IMR-90 (cell line): ENCODE data around the gene GPR17. TPM values are rescaled to one million over a fixed set of nuclear protein-coding genes. Genes with fewer than 3 reads are reported as not detected.

Source experiments
- ATAC-seq: fragments of 200-7000 bp; cut with Tn5 transposase; 2 replicates; pipeline ENCODE4 v1.9.1; 2020; ENCODE audit warnings: low read depth, mild to moderate bottlenecking, moderate library complexity
- BruUV-seq: library from RNA; stranded (reverse); fragments of 400-500 nt; replicated peaks from 2 replicates; lab custom pipeline; 2021; lab: Mats Ljungman, UMichigan
- CTCF ChIA-PET: fragments of 300-600 bp; formaldehyde crosslinking; extraction: SDS; loops from one replicate; lab custom pipeline; 2021; ENCODE audit warnings: antibody characterized with exemption; lab: Yijun Ruan, JAX
- POLR2A ChIA-PET: fragments of 300-600 bp; sonication (Branson Sonifier 250); formaldehyde crosslinking; loops from one replicate; lab custom pipeline; 2022; ENCODE audit warnings: antibody characterized with exemption; ENCODE audit not compliant: unreplicated experiment; lab: Charles Lee
- DNase-seq: peaks from one replicate; pipeline ENCODE4 v3.0.0; 2013
- H2AFZ ChIP-seq: replicated peaks from 2 replicates; pipeline ENCODE3; 2013; ENCODE audit warnings: low read length, mild to moderate bottlenecking; ENCODE audit not compliant: poor library complexity
- H2AK5ac ChIP-seq: 2 replicates; pipeline ENCODE4 v1.6.1; 2013; ENCODE audit warnings: low read depth, low read length, inconsistent platforms
- H2AK9ac ChIP-seq: replicated peaks from 2 replicates; pipeline ENCODE3; 2013; ENCODE audit warnings: mild to moderate bottlenecking, low read depth, low read length, moderate library complexity; ENCODE audit not compliant: poor library complexity
- H2BK120ac ChIP-seq: 2 replicates; pipeline ENCODE4 v1.6.1; 2013; ENCODE audit warnings: low read depth, low read length, inconsistent platforms
- H2BK15ac ChIP-seq: 3 replicates; pipeline ENCODE4 v1.6.1; 2013; ENCODE audit warnings: low read depth, low read length, inconsistent platforms
- H2BK20ac ChIP-seq: 2 replicates; pipeline ENCODE4 v1.6.1; 2013; ENCODE audit warnings: low read depth, mild to moderate bottlenecking, inconsistent platforms, low read length, moderate library complexity
- H2BK5ac ChIP-seq: 2 replicates; pipeline ENCODE4 v1.6.1; 2013; ENCODE audit warnings: mild to moderate bottlenecking, low read depth, low read length, inconsistent platforms; ENCODE audit not compliant: poor library complexity, severe bottlenecking
- H3K14ac ChIP-seq: replicated peaks from 2 replicates; pipeline ENCODE4 v1.6.1; 2013; ENCODE audit warnings: low read depth, low read length, inconsistent platforms
- H3K18ac ChIP-seq: 2 replicates; pipeline ENCODE4 v1.6.1; 2013; ENCODE audit warnings: low read depth, low read length, control low read depth
- H3K23ac ChIP-seq: 2 replicates; pipeline ENCODE4 v1.6.1; 2013; ENCODE audit warnings: low read depth, low read length, inconsistent platforms
- H3K27ac ChIP-seq: 2 replicates; pipeline ENCODE4 v1.5.1; 2013; ENCODE audit warnings: mild to moderate bottlenecking, control low read depth, low read length; ENCODE audit not compliant: insufficient read depth
- H3K27me3 ChIP-seq: 2 replicates; pipeline ENCODE4 v1.6.1; 2013; ENCODE audit warnings: low read length; ENCODE audit not compliant: control insufficient read depth, insufficient read depth
- H3K36me3 ChIP-seq: 2 replicates; pipeline ENCODE4 v1.6.1; 2013; ENCODE audit warnings: low read length, mixed read lengths; ENCODE audit not compliant: control insufficient read depth, insufficient read depth
- H3K4ac ChIP-seq: 2 replicates; pipeline ENCODE4 v1.6.1; 2013; ENCODE audit warnings: low read depth, low read length, inconsistent platforms
- H3K4me1 ChIP-seq: 2 replicates; pipeline ENCODE4 v1.6.1; 2013; ENCODE audit warnings: low read length, mixed read lengths; ENCODE audit not compliant: control insufficient read depth, insufficient read depth
- H3K4me2 ChIP-seq: 2 replicates; pipeline ENCODE4 v1.6.1; 2013; ENCODE audit warnings: low read depth, mild to moderate bottlenecking, control low read depth, low read length, moderate library complexity
- H3K4me3 ChIP-seq: 2 replicates; pipeline ENCODE4 v1.5.1; 2013; ENCODE audit warnings: low read depth, mild to moderate bottlenecking, control low read depth, low read length, moderate library complexity; ENCODE audit not compliant: insufficient read depth
- H3K56ac ChIP-seq: 2 replicates; pipeline ENCODE4 v1.6.1; 2013; ENCODE audit warnings: low read length, inconsistent platforms; ENCODE audit not compliant: insufficient read depth; ENCODE audit errors: extremely low read depth
- H3K79me1 ChIP-seq, 2 experiments: 2 replicates each; pipeline ENCODE4 v1.6.1; 2013; ENCODE audit warnings: low read length in 2 of 2, inconsistent platforms in 1 of 2, low read depth in 1 of 2
- H3K9ac ChIP-seq: 2 replicates; pipeline ENCODE4 v1.6.1; 2013; ENCODE audit warnings: low read depth, low read length, control low read depth
- H3K9me1 ChIP-seq: 2 replicates; pipeline ENCODE4 v1.6.1; 2013; ENCODE audit warnings: low read length, inconsistent platforms; ENCODE audit not compliant: insufficient read depth
- H3K9me3 ChIP-seq: 2 replicates; pipeline ENCODE4 v1.6.1; 2013; ENCODE audit warnings: low read length; ENCODE audit not compliant: control insufficient read depth, insufficient read depth
- H4K20me1 ChIP-seq: 2 replicates; pipeline ENCODE4 v1.6.1; 2013; ENCODE audit warnings: low read length, inconsistent platforms; ENCODE audit not compliant: insufficient read depth
- H4K5ac ChIP-seq: 2 replicates; pipeline ENCODE4 v1.6.1; 2013; ENCODE audit warnings: mild to moderate bottlenecking, low read depth, low read length, control low read depth
- H4K8ac ChIP-seq, 2 experiments: 2 replicates each; pipeline ENCODE4 v1.6.1; 2013; ENCODE audit warnings: low read depth in 2 of 2, low read length in 2 of 2, control low read depth in 1 of 2, inconsistent platforms in 1 of 2
- H4K91ac ChIP-seq: 2 replicates; pipeline ENCODE4 v1.6.1; 2013; ENCODE audit warnings: low read depth, low read length, inconsistent platforms; ENCODE audit not compliant: insufficient read depth
- BHLHE40 ChIP-seq: fragments of 150-350 bp; IDR thresholded peaks from 2 replicates; pipeline ENCODE4 v1.6.1; 2016; ENCODE audit warnings: mild to moderate bottlenecking, low read depth, low read length
- CEBPB ChIP-seq: IDR thresholded peaks from 2 replicates; pipeline ENCODE4 v1.6.1; 2012; ENCODE audit warnings: low read depth, low read length, improper control_type of control experiment
- CHD1 ChIP-seq: IDR thresholded peaks from 2 replicates; pipeline ENCODE4 v1.6.1; 2012; ENCODE audit warnings: low read depth, low read length, improper control_type of control experiment
- CTCF ChIP-seq: conservative IDR thresholded peaks from 2 replicates; pipeline ENCODE4 v1.5.1; 2012; ENCODE audit warnings: mild to moderate bottlenecking, low read depth, low read length, improper control_type of control experiment
- ELK1 ChIP-seq: fragments of 150-350 bp; IDR thresholded peaks from 2 replicates; pipeline ENCODE4 v1.6.1; 2016; ENCODE audit warnings: low read depth, mild to moderate bottlenecking, low read length, moderate library complexity, borderline replicate concordance
- FOS ChIP-seq: fragments of 150-350 bp; IDR thresholded peaks from 2 replicates; pipeline ENCODE4 v1.6.1; 2016; ENCODE audit warnings: low read depth, low read length
- MAFK ChIP-seq: IDR thresholded peaks from 2 replicates; pipeline ENCODE4 v1.6.1; 2012; ENCODE audit warnings: low read depth, low read length, improper control_type of control experiment
- MAZ ChIP-seq: IDR thresholded peaks from 2 replicates; pipeline ENCODE4 v1.6.1; 2012; ENCODE audit warnings: low read depth, mild to moderate bottlenecking, low read length, improper control_type of control experiment, moderate library complexity, borderline replicate concordance
- MXI1 ChIP-seq: IDR thresholded peaks from 2 replicates; pipeline ENCODE4 v1.6.1; 2012; ENCODE audit warnings: low read depth, mild to moderate bottlenecking, low read length, moderate library complexity, borderline replicate concordance
- NFE2L2 ChIP-seq: fragments of 150-350 bp; IDR thresholded peaks from 2 replicates; pipeline ENCODE4 v1.6.1; 2016; ENCODE audit warnings: low read depth, mild to moderate bottlenecking, low read length
- POLR2A ChIP-seq: IDR thresholded peaks from 2 replicates; pipeline ENCODE4 v1.6.1; 2012; ENCODE audit warnings: mild to moderate bottlenecking, low read depth, low read length
- RCOR1 ChIP-seq: IDR thresholded peaks from 2 replicates; pipeline ENCODE4 v1.6.1; 2012; ENCODE audit warnings: mild to moderate bottlenecking, low read length, improper control_type of control experiment; ENCODE audit not compliant: insufficient replicate concordance
- SMC3 ChIP-seq: fragments of 150-350 bp; IDR thresholded peaks from 2 replicates; pipeline ENCODE4 v1.6.1; 2016; ENCODE audit warnings: low read depth, mild to moderate bottlenecking, antibody characterized with exemption, low read length, moderate library complexity
- USF2 ChIP-seq: fragments of 150-350 bp; IDR thresholded peaks from 2 replicates; pipeline ENCODE4 v1.6.1; 2017; ENCODE audit warnings: mild to moderate bottlenecking, antibody characterized with exemption, low read length, low read depth
- WGBS, 2 experiments: methylation state at CpG; one replicate each; pipeline versions ENCODE4 v1.1.5 to v1.1.7; 2013; ENCODE audit warnings: missing lambda C conversion rate in 2 of 2; ENCODE audit not compliant: insufficient read length in 1 of 2; ENCODE audit errors: extremely low coverage in 2 of 2; 5-methylcytosine and 5-hydroxymethylcytosine counted together
- dilution Hi-C: fragments of 300-500 bp; cut with HindIII; formaldehyde crosslinking; loops from one replicate; pipeline ENCODE4 v1.14.3; 2018; ENCODE audit warnings: low sequenced_read_pairs; ENCODE audit not compliant: unreplicated experiment
- in situ Hi-C: fragments of 300-500 bp; cut with MboI; formaldehyde crosslinking; loops from 3 replicates; pipeline ENCODE4 v1.14.3; 2019; ENCODE audit warnings: low sequenced_read_pairs, inconsistent platforms, mixed read lengths
- intact Hi-C: fragments of 100-400 bp; cut with micrococcal nuclease; formaldehyde crosslinking; loops from 2 replicates; pipeline ENCODE4 v1.10.0; 2022
- polyA plus RNA-seq, 3 experiments: library from polyadenylated mRNA; depleted of rRNA; stranded (reverse); fragments of >200 nt; gene quantifications; 2 replicates each; pipeline ENCODE4 v1.2.3, GENCODE V29; 2012; ENCODE audit warnings: low replicate concordance in 1 of 3
- total RNA-seq: library from RNA; depleted of rRNA; stranded (reverse); fragments of >200 nt; gene quantifications from 2 replicates; pipeline ENCODE4 v1.2.3, GENCODE V29; 2012

Gene GPR17
- total and polyA plus RNA-seq, 2 of the 4 experiments (the other 2 are of a cell fraction): not detected

GRCh38 chr2:127604986-127605385, 41.0 kb upstream of the GPR17 start:
- Histone ChIP-seq H3K36me3 (no peaks in the 10 kb centered on the region), H4K8ac (no peak overlapping the region), H3K14ac (no peak overlapping the region), H3K9me1 (no peaks in the 10 kb centered on the region), H2BK20ac (no peak overlapping the region), H3K4me3 (no peak overlapping the region), H3K9ac (no peak overlapping the region), H4K91ac (no peak overlapping the region), H4K5ac (no peak overlapping the region), H3K4ac (no peak overlapping the region), H3K27ac (no peak overlapping the region), H3K23ac (no peak overlapping the region), H3K56ac (no peak overlapping the region), H2AK9ac (no peak overlapping the region), H2BK15ac (no peak overlapping the region), H3K27me3 (peaks cover 15% of the 10 kb centered on the region; the same call in 1 of the 2 replicates), H3K9me3 (peaks cover 11% of the 10 kb centered on the region), H2AK5ac (no peak overlapping the region), H3K18ac (no peak overlapping the region), H2BK5ac (no peak overlapping the region), H2AFZ (no peak overlapping the region), H3K4me1 (no peaks in the 10 kb centered on the region), H3K4me2 (no peak overlapping the region), H3K79me1 (no peaks in the 10 kb centered on the region), H2BK120ac (no peak overlapping the region), H4K20me1 (no peaks in the 10 kb centered on the region)
- dilution Hi-C loops (no loop called here), intact Hi-C loops (no loop called here), in situ Hi-C loops (no loop called here)
- 89% methylated on average over 3 of the region's 8 CpGs; no CpG with 5 or more reads in 1 of the 2 experiments for WGBS, 2 experiments
- ATAC-seq (no peak), DNase-seq (no peak)
- TF ChIP-seq NFE2L2: no peak
- TF ChIP-seq SMC3: no peak
- no peak for TF ChIP-seq RCOR1
- TF ChIP-seq CEBPB: no peak
- TF ChIP-seq MXI1: no peak
- TF ChIP-seq FOS: no peak
- TF ChIP-seq ELK1: no peak
- TF ChIP-seq MAZ: no peak
- TF ChIP-seq BHLHE40: no peak
- no peak for TF ChIP-seq USF2
- TF ChIP-seq POLR2A: no peak
- no peak for TF ChIP-seq CTCF
- TF ChIP-seq CHD1: no peak
- TF ChIP-seq MAFK: no peak
- ChIA-PET CTCF (interaction anchor here (2.4 kb wide), 1 partner anchor 14 kb away, joined by 6 read pairs; no protein-coding TSS in a partner anchor), POLR2A (no interaction called here)
- no TSS peak for BruUV-seq
